HL-60 (cell line): ENCODE data around the gene SLC17A5.

ENCODE experiments used
- DNase-seq, 2 experiments: peaks; one replicate each; pipeline ENCODE4 v3.0.0-alpha.2; 2010 to 2020; ENCODE audit warnings: low read depth in 1 of 2, low spot score in 1 of 2
- H3K27ac ChIP-seq: fragments of 250-450 bp; sonication (Bioruptor Pico); replicated peaks from 2 replicates; pipeline ENCODE4 v1.5.1; 2020; ENCODE audit warnings: mild to moderate bottlenecking, moderate library complexity
- H3K27me3 ChIP-seq: fragments of 250-450 bp; sonication (Bioruptor Pico); 2 replicates; pipeline ENCODE4 v1.5.1; 2021; ENCODE audit warnings: mild to moderate bottlenecking, moderate library complexity; ENCODE audit not compliant: insufficient read depth, poor library complexity, severe bottlenecking
- H3K4me3 ChIP-seq: replicated peaks from 2 replicates; pipeline ENCODE4 v1.5.1; 2011; ENCODE audit warnings: mild to moderate bottlenecking, control low read depth, low read length; ENCODE audit not compliant: insufficient read depth
- GABPA ChIP-seq: IDR thresholded peaks from 2 replicates; pipeline ENCODE4 v1.6.1; 2012; ENCODE audit warnings: low read depth
- POLR2AphosphoS5 ChIP-seq: IDR thresholded peaks from 2 replicates; pipeline ENCODE4 v1.6.1; 2012; ENCODE audit warnings: low read depth
- SPI1 ChIP-seq: IDR thresholded peaks from 2 replicates; pipeline ENCODE4 v1.6.1; 2012; ENCODE audit warnings: low read depth, mild to moderate bottlenecking, borderline replicate concordance
- TF ChIP-seq, protein P1 (sequence below): IDR thresholded peaks from 2 replicates; pipeline ENCODE4 v1.6.1; 2012; ENCODE audit warnings: low read depth; ENCODE audit not compliant: insufficient replicate concordance
- TF ChIP-seq, protein P2 (sequence below): IDR thresholded peaks from one replicate; pipeline ENCODE4 v1.5.1; 2011; ENCODE audit warnings: low read length, control low read depth, inconsistent platforms; ENCODE audit not compliant: insufficient read depth

Gene SLC17A5

DNA sequence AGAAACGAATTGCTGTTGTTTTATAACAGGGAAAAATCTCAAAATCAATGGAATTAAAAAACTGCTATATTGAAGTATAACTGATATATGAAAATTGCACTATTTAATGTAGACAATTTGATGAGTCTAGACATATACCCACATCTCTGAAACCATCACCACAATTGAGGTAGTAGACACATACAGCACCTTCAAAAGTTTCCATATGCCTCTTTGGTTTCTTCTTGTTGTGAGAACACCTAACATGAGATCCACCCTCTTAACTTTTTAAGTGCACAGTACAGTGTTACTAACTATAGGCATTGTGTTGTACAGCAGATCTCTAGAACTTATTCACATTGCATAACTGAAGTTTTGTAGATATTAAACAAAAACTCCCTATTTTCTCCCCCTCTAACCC, 14.0 kb upstream of the SLC17A5 start:
- no peak for TF ChIP-seq GABPA
- TF ChIP-seq, protein P1, sequence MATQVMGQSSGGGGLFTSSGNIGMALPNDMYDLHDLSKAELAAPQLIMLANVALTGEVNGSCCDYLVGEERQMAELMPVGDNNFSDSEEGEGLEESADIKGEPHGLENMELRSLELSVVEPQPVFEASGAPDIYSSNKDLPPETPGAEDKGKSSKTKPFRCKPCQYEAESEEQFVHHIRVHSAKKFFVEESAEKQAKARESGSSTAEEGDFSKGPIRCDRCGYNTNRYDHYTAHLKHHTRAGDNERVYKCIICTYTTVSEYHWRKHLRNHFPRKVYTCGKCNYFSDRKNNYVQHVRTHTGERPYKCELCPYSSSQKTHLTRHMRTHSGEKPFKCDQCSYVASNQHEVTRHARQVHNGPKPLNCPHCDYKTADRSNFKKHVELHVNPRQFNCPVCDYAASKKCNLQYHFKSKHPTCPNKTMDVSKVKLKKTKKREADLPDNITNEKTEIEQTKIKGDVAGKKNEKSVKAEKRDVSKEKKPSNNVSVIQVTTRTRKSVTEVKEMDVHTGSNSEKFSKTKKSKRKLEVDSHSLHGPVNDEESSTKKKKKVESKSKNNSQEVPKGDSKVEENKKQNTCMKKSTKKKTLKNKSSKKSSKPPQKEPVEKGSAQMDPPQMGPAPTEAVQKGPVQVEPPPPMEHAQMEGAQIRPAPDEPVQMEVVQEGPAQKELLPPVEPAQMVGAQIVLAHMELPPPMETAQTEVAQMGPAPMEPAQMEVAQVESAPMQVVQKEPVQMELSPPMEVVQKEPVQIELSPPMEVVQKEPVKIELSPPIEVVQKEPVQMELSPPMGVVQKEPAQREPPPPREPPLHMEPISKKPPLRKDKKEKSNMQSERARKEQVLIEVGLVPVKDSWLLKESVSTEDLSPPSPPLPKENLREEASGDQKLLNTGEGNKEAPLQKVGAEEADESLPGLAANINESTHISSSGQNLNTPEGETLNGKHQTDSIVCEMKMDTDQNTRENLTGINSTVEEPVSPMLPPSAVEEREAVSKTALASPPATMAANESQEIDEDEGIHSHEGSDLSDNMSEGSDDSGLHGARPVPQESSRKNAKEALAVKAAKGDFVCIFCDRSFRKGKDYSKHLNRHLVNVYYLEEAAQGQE: no peak
- no peak for TF ChIP-seq POLR2AphosphoS5
- TF ChIP-seq, protein P2, sequence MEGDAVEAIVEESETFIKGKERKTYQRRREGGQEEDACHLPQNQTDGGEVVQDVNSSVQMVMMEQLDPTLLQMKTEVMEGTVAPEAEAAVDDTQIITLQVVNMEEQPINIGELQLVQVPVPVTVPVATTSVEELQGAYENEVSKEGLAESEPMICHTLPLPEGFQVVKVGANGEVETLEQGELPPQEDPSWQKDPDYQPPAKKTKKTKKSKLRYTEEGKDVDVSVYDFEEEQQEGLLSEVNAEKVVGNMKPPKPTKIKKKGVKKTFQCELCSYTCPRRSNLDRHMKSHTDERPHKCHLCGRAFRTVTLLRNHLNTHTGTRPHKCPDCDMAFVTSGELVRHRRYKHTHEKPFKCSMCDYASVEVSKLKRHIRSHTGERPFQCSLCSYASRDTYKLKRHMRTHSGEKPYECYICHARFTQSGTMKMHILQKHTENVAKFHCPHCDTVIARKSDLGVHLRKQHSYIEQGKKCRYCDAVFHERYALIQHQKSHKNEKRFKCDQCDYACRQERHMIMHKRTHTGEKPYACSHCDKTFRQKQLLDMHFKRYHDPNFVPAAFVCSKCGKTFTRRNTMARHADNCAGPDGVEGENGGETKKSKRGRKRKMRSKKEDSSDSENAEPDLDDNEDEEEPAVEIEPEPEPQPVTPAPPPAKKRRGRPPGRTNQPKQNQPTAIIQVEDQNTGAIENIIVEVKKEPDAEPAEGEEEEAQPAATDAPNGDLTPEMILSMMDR: no peak
- TF ChIP-seq SPI1: no peak
- no peak overlapping the region for H3K4me3 ChIP-seq
- no peak for DNase-seq
- H3K27ac ChIP-seq: no peak overlapping the region
- H3K27me3 ChIP-seq: peaks cover 11% of the 10 kb centered on the region

DNA sequence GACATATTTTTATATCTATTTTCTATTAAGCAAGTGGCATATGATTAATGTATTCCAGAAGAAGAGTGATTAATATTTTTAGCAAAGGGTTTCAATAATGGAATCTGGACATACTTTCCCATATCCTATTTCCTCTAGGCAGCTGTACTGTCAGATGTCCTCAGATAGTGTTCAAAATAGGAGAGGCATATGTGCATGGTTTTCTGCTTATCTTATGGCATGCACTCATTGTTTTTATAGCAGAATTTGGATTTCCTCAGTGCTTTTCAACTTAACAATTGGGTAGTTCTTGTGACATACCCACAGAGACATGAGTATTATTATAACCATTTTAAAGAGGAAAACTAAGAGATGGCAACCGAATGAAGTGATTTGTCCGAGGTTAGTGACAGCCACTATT, 12.6 kb upstream of the SLC17A5 start:
- Histone ChIP-seq H3K27ac (no peak overlapping the region), H3K4me3 (no peak overlapping the region), H3K27me3 (peaks cover 11% of the 10 kb centered on the region)
- TF ChIP-seq POLR2AphosphoS5: no peak
- TF ChIP-seq, protein P2: no peak
- TF ChIP-seq, protein P1: no peak
- no peak for TF ChIP-seq GABPA
- no peak for TF ChIP-seq SPI1
- DNase-seq: no peak

DNA sequence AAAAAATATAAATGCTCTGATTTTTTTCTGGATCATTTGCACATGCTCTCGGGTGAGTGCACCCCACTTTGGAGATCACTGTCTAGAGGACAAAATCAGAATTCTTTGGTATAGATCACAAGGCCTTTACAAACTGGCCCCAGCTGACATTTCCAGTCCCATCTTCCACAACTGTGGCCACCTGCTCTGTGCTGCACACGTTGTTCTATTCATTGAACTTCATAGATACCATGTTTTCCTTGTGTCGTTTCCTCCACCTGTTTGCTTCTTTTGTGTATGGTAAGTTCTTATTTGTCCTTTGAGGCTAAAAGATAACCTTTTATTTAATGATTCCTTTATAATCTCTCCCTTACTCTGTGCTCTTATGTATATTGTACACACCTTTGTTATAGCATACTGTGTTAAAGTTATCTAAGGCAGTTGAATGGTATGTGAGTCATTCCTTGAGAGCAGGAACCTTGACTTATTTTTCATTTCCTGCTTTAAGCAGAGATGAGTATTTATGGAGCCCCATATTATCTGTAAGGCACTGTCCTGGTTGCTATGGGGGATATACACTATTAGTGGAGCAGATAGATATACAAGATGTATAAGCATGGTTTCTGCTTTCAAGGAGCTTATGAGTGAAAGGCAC, 12.0 kb upstream of the SLC17A5 start:
- H3K27ac ChIP-seq: no peak overlapping the region
- peaks cover 11% of the 10 kb centered on the region for H3K27me3 ChIP-seq

More for the DNA sequence above, 12.0 kb upstream of the SLC17A5 start:
- no peak for DNase-seq
- TF ChIP-seq GABPA (no peak), SPI1 (no peak), POLR2AphosphoS5 (no peak)
- TF ChIP-seq, protein P2: no peak
- TF ChIP-seq, protein P1: no peak
- no peak overlapping the region for H3K4me3 ChIP-seq
